ENCODE results near the gene SLC27A5.

SLC27A5 gene

GRCh38 chr19:58469241-58470013, 42.4 kb downstream of the SLC27A5 start:
- H3K36me3 ChIP-seq (ENCODE audit: control insufficient read depth, insufficient read depth, low read length): peaks cover 16% of the 10 kb centered on the region
- no peak for TF ChIP-seq CTCF (IDR thresholded peaks at IDR 0.05; ENCODE audit: insufficient read depth, low read length, poor library complexity, severe bottlenecking)
- no peak overlapping the region for H3K4me3 ChIP-seq (replicated peaks; ENCODE audit: low read depth, low read length)
- no peak for DNase-seq (ENCODE audit: extremely low read depth, insufficient read length)
- no peaks in the 10 kb centered on the region for H3K27me3 ChIP-seq (replicated peaks; ENCODE audit: control insufficient read depth, insufficient read depth, low read length)

GRCh38 chr19:58468216-58468839, 43.5 kb downstream of the SLC27A5 start:
- TF ChIP-seq CTCF (IDR thresholded peaks at IDR 0.05; ENCODE audit: insufficient read depth, low read length, poor library complexity, severe bottlenecking): no peak
- Histone ChIP-seq H3K27me3 (replicated peaks; ENCODE audit: control insufficient read depth, insufficient read depth, low read length) (no peaks in the 10 kb centered on the region), H3K36me3 (ENCODE audit: control insufficient read depth, insufficient read depth, low read length) (peaks cover 13% of the 10 kb centered on the region), H3K4me3 (replicated peaks; ENCODE audit: low read depth, low read length) (peak overlapping the region; percentile 50)
- DNase-seq (ENCODE audit: extremely low read depth, insufficient read length): no peak

- peak; percentile 95 for DNase-seq (ENCODE audit: extremely low read depth, insufficient read length)
- H3K4me3 ChIP-seq (replicated peaks; ENCODE audit: low read depth, low read length): peak within 1 kb of the TSS; percentile 90
- no peak for TF ChIP-seq CTCF (IDR thresholded peaks at IDR 0.05; ENCODE audit: insufficient read depth, low read length, poor library complexity, severe bottlenecking)
- H3K27me3 ChIP-seq (replicated peaks; ENCODE audit: control insufficient read depth, insufficient read depth, low read length): no peaks in the 10 kb centered on the region
- H3K36me3 ChIP-seq (ENCODE audit: control insufficient read depth, insufficient read depth, low read length): peaks cover 6% of the 10 kb centered on the region
These were observed 44.8 kb downstream of the SLC27A5 start, which contains the start of gene ZNF324 for GRCh38 chr19:58466760-58467589. TSS of gene ZNF324 (plus strand) at chr19:58467080. CDS start at chr19:58469186, 2,106 bp downstream.

GRCh38 chr19:58466089-58466759, 45.6 kb downstream of the SLC27A5 start:
- no peaks in the 10 kb centered on the region for H3K27me3 ChIP-seq (replicated peaks; ENCODE audit: control insufficient read depth, insufficient read depth, low read length)
- no peak for DNase-seq (ENCODE audit: extremely low read depth, insufficient read length)
- TF ChIP-seq CTCF (IDR thresholded peaks at IDR 0.05; ENCODE audit: insufficient read depth, low read length, poor library complexity, severe bottlenecking): no peak

GRCh38 chr19:58460039-58460438, 51.8 kb downstream of the SLC27A5 start:
- no peak for TF ChIP-seq CTCF (IDR thresholded peaks at IDR 0.05; ENCODE audit: insufficient read depth, low read length, poor library complexity, severe bottlenecking)
- DNase-seq (ENCODE audit: extremely low read depth, insufficient read length): no peak
- H3K36me3 ChIP-seq (ENCODE audit: control insufficient read depth, insufficient read depth, low read length): peaks cover 12% of the 10 kb centered on the region

More at GRCh38 chr19:58466089-58466759, 45.6 kb downstream of the SLC27A5 start:
- Histone ChIP-seq H3K36me3 (ENCODE audit: control insufficient read depth, insufficient read depth, low read length) (peaks cover 5% of the 10 kb centered on the region), H3K4me3 (replicated peaks; ENCODE audit: low read depth, low read length) (peak overlapping the region; percentile 56)

More at GRCh38 chr19:58460039-58460438, 51.8 kb downstream of the SLC27A5 start:
- H3K27me3 ChIP-seq (replicated peaks; ENCODE audit: control insufficient read depth, insufficient read depth, low read length): no peaks in the 10 kb centered on the region
- no peak overlapping the region for H3K4me3 ChIP-seq (replicated peaks; ENCODE audit: low read depth, low read length)
